ENCODE measurements around the gene CACTIN.
"Not testable (repeated sequence)": the region's sequence is repeated elsewhere in the genome, so short reads cannot be mapped to it uniquely, and the experiment has no call there.

Gene CACTIN

DNA sequence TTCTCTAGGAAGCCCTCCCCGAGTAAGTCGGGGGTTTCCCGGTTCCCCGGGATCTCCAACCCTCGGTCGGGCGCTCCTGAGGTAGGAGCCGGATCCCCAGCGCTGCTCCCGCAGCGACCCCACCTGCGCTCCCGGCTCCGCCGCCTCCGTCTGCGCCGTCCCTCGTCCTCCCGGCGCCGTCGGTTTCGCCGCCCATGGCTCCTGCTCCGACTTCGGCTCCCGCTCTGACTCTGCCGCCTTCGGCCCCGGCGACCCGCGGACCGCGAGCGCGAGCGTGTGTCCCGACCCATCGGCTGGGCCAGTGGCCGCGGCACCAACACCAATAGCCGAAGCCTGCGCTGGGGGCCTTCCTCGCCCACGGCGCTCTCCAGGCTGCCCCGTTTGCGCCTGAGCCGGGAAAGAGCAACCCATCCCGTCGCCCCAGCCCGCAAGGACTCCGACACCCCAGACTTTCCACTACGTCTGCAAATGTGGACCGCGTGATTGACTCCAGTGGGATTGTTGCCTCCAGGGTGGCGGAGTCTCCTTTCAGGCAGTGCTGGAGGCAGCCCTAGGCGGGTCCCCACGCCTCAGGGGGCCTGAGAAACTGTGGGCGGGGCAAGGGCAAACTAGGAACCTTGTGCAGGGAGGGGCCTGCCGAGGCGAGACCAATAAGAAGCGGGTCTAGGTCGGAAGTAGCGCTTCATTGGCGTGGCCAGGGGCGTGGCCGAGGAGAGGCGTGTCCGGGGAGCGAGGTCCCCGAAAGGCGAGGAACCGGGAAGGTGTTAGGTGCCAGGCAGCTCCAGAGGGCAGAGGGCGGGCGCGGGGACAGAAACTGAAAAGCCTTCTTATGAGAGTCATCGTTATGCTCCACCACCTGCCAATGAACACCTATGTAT is at the start of gene CACTIN:
TSS of gene CACTIN (minus strand) at position 318 of the 878 bp plus-strand sequence. CDS start at position 290, 28 bp downstream.
- in situ Hi-C loops (cut with MboI; ENCODE audit: low sequenced_read_pairs), result no loop called here

- in situ Hi-C loops (cut with MboI; ENCODE audit: low sequenced_read_pairs), result no loop called here
Observed at GRCh38 chr19:3674784-3675543, 48.4 kb upstream of the CACTIN start.

DNA sequence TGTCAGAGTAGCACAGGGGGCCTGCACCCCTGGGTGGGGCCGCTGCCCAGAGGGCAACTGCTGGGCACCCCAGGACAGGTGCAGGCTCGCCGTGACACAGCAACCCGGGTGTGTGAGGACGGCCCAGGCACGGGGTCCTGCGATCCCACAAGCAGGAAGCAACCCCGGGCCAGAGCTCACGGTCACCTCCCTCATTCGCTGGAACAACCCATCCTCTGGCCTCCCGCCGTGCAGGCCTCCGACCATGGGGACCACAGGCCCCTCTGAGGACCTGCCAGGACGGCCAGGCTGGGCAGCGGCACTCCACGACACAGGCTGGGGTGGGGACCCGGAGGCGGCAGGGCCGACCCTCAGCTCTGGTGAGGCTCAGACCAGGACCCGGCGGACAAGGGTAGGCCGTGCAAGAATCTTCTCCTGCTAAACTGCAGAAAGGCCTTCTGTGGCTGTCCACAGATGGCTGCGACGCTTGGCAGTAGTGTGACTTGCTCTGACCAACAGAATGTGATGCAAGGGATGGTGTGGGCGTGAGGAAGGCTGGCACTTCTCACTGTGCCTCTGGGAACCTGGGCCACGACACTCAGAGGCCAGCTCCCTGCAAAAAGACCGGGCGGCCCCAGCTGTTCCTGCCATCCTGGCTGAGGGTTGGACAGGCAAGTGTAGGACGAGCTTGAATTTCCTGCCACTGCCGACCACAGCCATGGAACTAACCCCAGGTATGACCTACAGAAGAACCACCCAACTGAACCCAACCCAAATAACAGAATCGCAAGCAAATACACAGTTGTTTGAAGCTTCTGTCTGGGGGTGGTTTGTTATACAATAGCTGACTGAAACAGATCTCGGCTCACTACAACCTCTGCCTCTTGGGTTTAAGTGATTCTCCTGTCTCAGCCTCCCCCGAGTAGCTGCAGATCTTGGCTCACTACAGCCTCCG is 47.2 kb upstream of the CACTIN start:
- in situ Hi-C loops (cut with MboI; ENCODE audit: low sequenced_read_pairs), result no loop called here

GRCh38 chr19:3672993-3673392 is 46.4 kb upstream of the CACTIN start:
- in situ Hi-C loops (cut with MboI; ENCODE audit: low sequenced_read_pairs), result no loop called here

- in situ Hi-C loops (cut with MboI; ENCODE audit: low sequenced_read_pairs), result no loop called here
Observed at GRCh38 chr19:3672575-3672948, 46.0 kb upstream of the CACTIN start.

GRCh38 chr19:3671680-3672574 is 45.3 kb upstream of the CACTIN start:
- in situ Hi-C loops (cut with MboI; ENCODE audit: low sequenced_read_pairs), result no loop called here

DNA sequence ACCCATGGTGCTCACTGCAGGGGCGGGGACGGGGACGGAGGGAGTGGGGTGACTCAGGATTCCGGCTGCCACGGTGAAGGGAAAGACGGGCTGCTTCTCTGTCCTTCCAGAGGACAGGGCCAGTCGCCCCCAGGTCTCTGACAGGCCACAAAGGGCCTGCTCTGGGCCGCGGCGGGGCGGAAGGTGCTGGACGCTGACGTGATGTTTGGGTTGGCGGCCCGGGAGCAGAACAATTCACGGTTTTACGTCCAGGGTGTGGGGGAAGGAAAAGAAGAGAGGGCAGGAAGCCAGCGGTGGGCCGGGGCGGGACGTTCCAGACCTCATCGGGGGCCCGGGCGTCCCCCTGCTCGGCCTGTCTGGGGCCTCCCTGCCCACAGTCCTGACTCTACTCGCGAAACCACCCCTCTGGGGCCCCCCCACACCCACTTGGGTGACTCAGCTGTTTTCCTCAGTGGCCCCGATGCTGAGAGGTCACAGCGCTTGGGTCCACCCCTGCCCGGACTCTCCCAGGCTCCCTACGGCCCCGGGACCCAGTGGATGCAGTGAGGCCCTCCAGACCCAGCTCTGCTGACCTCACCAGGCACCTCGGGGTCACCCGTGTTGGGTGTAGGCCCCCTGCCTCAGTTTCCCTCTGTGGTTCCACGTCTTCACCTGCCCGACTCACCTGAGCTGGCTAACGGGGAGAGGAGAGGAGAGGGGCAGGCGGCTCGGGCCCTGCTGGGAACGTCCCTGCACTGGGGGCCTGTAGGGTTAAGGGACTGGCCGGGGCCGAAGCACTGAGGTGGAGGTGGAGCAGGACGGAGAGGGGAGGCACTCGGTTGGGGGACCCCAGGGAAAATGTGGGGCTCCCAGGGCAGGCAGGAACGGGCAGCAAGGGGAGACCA is 44.4 kb upstream of the CACTIN start:
- in situ Hi-C loops (cut with MboI; ENCODE audit: low sequenced_read_pairs), result no loop called here

DNA sequence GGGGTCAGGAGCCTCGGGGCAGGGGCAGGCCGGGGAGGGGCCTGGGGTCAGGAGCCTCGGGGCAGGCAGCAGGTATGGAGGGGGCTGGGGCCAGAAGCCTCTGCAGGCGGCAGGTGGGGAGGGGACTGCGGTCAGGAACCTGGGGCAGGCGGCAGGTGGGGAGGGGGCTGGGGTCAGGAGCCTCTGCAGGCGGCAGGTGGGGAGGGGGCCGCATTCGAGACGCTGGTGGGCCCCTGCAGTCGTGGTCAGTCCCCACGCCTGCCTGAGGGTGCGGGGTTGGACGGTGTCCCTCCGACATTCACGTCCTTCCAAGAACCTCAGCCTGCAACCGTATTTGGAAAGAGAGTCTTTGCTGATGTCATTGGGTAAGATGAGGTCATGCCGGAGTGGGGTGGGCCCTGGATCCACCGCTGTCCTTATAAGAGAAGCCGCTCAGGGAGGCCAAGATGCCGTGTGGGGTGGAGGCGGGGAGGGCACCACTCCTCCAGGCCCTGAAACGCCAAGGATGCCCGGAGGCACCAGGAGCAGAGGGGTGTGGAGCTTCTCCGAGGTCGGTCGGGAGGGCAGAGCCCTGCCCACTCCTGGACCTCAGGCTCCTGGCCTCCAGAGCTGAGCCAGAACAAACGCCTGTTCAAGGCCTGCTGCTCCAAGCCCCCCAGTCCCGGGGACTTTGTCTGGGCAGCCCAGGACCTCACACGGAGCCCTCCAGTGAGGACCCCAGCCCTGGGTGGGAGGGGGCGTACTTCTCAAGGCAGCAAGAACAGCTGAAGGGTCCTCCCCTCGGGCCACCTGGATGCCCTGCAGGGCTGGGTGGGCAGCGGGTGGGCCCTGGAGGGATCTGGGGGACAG is 43.6 kb upstream of the CACTIN start:
- in situ Hi-C loops (cut with MboI; ENCODE audit: low sequenced_read_pairs), result no loop called here

DNA sequence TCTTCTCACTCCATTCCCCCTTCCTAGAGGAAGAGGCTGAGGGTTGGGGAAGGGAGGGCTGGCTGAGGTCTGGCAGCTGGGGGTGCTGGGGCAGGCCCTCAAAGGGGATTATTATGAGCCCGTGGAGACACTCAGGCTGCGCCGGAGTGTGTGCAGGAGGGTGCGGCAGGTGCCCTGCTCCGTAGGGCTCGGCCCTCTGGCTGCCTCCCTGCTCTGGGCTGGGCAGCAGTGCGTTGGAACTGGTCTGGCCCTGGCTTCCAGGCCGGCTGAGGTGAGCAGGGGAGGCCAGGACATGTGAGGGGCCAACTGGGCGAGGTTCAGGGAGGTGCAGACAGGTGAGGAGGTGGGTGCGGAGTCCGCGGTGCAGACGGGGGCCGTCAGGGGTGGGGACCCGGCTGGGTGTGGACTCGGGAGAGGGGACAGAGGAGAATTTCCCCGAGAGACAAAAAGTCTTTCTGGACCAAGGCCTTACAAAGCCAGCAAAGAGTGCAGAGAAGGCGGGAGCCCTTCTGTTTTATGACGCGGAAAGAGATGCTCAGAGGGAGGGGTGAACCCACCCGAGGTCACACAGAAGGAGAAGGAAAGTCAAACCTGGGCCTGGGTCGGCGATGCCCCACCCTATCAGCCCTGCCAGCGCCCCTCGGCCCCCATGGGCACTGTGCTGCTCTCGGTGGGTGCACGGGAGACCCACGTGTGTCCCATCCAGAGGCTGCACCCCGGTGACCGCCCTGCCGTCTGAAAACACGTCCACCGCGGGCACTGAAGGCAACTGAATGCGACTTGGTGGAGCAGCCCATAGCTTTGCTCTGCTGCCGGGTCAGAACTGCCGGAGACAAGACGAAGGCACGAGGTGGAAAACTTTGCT is 42.7 kb upstream of the CACTIN start:
- in situ Hi-C loops (cut with MboI; ENCODE audit: low sequenced_read_pairs), result no loop called here

DNA sequence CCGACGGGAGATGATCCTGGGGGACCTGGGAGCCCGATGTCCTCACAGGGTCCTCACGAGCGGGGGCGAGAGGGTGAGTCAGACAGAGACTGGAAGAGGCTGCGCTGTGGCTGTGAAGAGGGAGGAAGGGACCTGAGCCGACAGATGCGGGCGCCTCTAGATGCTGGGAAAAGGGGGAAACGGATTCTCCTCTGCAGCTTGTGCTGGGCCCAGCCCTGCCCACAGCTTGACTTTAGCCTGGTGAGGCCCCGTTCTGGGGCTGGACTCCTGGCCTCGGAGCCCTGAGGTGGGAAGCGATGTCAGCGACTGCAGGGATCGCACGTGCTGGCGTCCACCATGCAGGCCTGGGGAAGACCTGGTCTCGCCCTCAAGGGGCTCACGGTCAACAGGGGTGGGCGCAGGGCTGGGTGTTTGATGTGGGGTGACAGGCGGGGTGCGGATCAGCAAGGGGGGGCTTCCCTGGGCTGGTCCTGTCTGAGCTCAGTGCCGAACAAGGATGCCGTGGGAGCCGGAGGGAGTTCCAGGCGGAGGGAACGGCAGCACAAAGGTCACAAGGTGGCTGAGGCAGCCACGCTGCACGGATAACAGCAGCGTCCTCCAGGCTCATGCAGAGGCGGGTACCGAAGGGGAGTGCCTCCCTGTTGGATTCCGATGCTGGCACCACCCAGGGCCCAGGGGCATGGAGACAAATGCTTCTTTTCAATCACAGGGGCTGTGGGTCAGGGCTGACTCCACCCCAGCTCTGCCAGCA is 41.9 kb upstream of the CACTIN start:
- in situ Hi-C loops (cut with MboI; ENCODE audit: low sequenced_read_pairs), result no loop called here

DNA sequence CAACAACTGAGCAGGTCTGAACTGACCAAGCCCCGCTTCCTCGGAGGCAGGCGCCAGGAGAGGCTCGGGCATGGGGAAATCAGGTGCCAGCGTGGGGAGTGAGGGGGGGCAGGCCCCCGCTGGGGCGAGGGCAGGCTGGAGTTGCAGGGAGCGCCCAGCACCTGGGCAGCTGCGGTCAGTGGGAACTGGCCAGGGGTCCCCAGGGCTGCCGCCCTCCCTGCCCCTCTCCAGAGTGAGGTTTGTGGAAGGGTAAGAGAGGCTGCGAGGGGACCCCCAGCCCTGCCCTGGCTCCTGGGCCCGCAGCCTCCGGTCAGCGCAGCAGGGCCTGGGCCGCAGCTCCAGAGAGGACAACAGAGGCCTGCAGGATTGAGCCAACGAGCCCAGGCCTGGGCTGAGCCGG is 41.2 kb upstream of the CACTIN start:
- in situ Hi-C loops (cut with MboI; ENCODE audit: low sequenced_read_pairs), result no loop called here

DNA sequence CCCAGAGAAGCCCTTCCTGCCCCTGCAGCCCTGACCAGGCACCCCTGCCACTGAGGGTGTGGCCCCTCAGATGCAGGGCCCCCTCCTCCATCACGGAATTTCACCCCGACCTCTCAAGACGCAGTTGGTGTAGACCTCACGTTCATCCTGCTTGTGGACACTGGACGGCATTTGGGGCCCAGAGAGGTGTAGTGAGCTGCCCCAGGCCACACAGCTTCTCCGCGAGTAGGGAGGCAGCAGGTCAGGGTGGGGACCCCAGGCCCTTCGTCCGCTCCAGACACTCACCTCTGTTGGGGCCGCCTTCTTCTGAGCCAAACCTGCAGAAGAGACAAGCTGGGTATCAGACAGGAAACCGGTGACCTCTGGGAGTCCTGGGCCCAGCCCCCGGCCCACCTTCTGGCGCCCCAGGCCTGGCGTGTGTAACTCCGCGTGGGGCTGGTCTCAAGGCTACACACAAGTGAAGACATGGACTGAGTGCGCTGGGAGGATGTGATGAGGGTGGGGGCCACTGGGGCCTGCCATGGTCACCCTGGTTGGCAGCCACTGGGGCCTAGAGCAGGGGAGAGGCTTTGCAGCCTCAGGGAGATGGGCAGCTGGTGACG is 40.5 kb upstream of the CACTIN start:
- in situ Hi-C loops (cut with MboI; ENCODE audit: low sequenced_read_pairs), result no loop called here

DNA sequence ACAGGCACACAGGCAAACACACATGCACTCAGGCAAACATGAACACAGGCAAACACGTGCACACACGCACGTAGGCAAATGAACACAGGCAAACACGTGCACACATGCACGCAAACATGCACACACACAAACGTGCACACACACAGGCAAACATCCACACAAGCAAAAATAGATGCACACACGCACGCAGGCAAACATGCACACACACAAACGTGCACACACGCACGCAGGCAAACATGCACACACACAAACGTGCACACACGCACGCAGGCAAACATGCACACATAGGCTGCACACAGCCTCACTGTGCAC is 39.9 kb upstream of the CACTIN start:
- in situ Hi-C loops (cut with MboI; ENCODE audit: low sequenced_read_pairs), result not testable (repeated sequence)

GRCh38 chr19:3665681-3666544 is 39.3 kb upstream of the CACTIN start:
- in situ Hi-C loops (cut with MboI; ENCODE audit: low sequenced_read_pairs), result no loop called here

GRCh38 chr19:3664879-3665642 is 38.5 kb upstream of the CACTIN start:
- in situ Hi-C loops (cut with MboI; ENCODE audit: low sequenced_read_pairs), result no loop called here

Measured in HL-60/S4 treated with phorbol 12-myristate 13-acetate at 8.2 ng/mL for 4 days and 3 days (cell line).